Bronchial epithelial cell (primary cell): ENCODE results near the gene PTPRD. TPM values are rescaled to one million over a fixed set of nuclear protein-coding genes. Genes with fewer than 3 reads are reported as not detected.
A peak's percentile ranks its signal among the peaks of the same experiment; 100 is the strongest.

Source experiments
- DNase-seq: peaks from one replicate; pipeline ENCODE4 v3.0.0-alpha.2; 2010; ENCODE audit warnings: low read depth
- FAIRE-seq: peaks from 2 replicates; lab custom pipeline; 2011; peaks lifted over from hg19 to GRCh38; lab: Jason Lieb, UNC
- H3K27me3 ChIP-seq: 2 replicates; pipeline ENCODE4 v1.5.1; 2011; ENCODE audit warnings: low read length; ENCODE audit not compliant: control insufficient read depth, insufficient read depth
- H3K36me3 ChIP-seq: 2 replicates; pipeline ENCODE4 v1.5.1; 2011; ENCODE audit warnings: low read length; ENCODE audit not compliant: control insufficient read depth, insufficient read depth
- H3K4me3 ChIP-seq: 2 replicates; pipeline ENCODE4 v1.5.1; 2011; ENCODE audit warnings: mild to moderate bottlenecking, low read depth, low read length, control low read depth
- total RNA-seq: library from RNA; depleted of rRNA; stranded (reverse); fragments of >200 nt; gene quantifications from 2 replicates; pipeline ENCODE4 v1.2.1, GENCODE V29; 2014
- TF ChIP-seq, protein P1 (sequence below): IDR thresholded peaks from 2 replicates; pipeline ENCODE4 v1.5.1; 2011; ENCODE audit warnings: mild to moderate bottlenecking, moderate library complexity, low read length, control low read depth, inconsistent platforms; ENCODE audit not compliant: insufficient read depth, severe bottlenecking

PTPRD gene
- total RNA-seq, 1 donor from 2014 or later: 2.9 TPM

DNA sequence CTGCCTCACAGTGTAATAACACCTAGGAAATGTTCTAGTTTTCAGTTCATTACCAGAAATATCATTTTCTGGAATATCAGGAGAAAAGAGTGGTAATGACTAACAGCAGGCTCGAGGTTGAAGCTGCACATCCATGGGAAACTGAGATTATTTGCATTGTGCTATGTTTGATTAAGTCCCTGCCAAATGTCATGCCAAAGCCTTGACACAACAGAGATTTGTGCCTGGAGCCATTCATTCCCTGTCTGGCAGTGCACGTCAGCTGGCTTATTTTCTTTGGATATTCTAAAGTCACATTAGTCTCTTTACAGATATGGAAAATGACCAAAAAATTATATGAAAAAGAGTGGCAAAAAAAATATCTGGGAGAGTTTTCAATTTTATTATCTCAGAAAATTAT is 848.0 kb downstream of the PTPRD start:
- TF ChIP-seq, protein P1, sequence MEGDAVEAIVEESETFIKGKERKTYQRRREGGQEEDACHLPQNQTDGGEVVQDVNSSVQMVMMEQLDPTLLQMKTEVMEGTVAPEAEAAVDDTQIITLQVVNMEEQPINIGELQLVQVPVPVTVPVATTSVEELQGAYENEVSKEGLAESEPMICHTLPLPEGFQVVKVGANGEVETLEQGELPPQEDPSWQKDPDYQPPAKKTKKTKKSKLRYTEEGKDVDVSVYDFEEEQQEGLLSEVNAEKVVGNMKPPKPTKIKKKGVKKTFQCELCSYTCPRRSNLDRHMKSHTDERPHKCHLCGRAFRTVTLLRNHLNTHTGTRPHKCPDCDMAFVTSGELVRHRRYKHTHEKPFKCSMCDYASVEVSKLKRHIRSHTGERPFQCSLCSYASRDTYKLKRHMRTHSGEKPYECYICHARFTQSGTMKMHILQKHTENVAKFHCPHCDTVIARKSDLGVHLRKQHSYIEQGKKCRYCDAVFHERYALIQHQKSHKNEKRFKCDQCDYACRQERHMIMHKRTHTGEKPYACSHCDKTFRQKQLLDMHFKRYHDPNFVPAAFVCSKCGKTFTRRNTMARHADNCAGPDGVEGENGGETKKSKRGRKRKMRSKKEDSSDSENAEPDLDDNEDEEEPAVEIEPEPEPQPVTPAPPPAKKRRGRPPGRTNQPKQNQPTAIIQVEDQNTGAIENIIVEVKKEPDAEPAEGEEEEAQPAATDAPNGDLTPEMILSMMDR: no peak

DNA sequence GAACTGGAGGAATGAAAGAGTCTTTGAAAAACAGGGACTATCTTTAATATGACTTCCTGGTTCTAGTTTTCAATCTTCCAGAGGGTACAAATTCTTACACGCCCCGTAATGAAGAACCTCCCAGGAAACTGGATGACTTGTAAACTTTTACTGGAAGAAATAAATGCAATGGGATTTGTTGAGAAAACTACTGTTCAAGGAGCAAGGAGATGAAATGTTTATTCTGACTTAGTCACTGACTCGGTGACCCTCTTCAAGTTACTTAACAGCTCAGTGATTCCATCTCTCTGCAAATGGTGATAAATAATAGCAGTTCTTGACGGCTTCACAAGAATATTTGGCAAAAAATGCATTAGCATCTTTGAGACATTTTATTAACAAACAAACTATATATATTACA is 858.6 kb downstream of the PTPRD start:
- DNase-seq: no peak
- Histone ChIP-seq H3K4me3 (no peak overlapping the region), H3K36me3 (no peaks in the 10 kb centered on the region), H3K27me3 (no peaks in the 10 kb centered on the region)
- FAIRE-seq: no peak
- TF ChIP-seq, protein P1: no peak

More for the DNA sequence above, 848.0 kb downstream of the PTPRD start:
- H3K4me3 ChIP-seq: no peak overlapping the region
- peak; percentile 8 for DNase-seq
- no peaks in the 10 kb centered on the region for H3K27me3 ChIP-seq
- FAIRE-seq: no peak
- no peaks in the 10 kb centered on the region for H3K36me3 ChIP-seq

DNA sequence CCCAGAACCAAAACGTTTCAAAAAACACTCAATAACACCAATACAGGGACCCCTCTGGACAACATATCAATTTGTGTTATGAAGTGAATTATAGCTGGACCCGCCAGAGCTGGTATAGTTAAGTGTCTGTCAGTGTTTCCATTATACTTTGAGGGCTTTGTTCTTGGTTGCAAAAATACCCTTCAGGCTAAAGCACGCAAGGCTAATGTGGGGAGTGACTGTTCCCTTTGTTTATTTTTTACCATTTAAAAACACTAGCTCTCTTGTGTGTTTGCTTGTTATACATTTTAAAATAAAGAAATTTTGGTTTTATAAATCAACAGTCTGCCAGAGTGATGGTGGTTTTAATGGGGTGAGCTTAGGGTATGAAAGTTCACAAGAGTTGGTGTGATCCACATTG is 859.5 kb downstream of the PTPRD start:
- H3K36me3 ChIP-seq: no peaks in the 10 kb centered on the region
- DNase-seq (no peak), FAIRE-seq (no peak)
- H3K4me3 ChIP-seq: no peak overlapping the region
- H3K27me3 ChIP-seq: no peaks in the 10 kb centered on the region
- TF ChIP-seq, protein P1: no peak

DNA sequence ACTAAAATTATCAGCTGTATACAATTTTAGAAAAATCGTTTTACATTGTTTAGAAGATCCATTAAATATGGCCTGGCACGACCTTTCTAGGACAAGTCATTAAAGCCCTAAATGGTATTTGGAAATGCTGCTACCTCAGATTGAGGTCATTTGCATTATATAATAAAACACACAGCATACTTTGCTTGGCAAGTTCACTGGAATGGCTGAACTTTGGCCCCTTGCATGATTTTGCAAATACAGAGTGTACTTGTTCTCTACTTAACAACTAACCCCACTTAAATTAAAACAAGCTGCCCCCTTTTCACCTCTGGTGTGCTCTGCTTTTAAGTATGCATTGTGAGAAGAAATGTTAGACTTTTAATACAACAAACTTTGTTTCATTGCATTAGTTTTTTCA is 860.1 kb downstream of the PTPRD start:
- Histone ChIP-seq H3K27me3 (no peaks in the 10 kb centered on the region), H3K4me3 (no peak overlapping the region), H3K36me3 (no peaks in the 10 kb centered on the region)
- DNase-seq (no peak), FAIRE-seq (no peak)
- TF ChIP-seq, protein P1: no peak

DNA sequence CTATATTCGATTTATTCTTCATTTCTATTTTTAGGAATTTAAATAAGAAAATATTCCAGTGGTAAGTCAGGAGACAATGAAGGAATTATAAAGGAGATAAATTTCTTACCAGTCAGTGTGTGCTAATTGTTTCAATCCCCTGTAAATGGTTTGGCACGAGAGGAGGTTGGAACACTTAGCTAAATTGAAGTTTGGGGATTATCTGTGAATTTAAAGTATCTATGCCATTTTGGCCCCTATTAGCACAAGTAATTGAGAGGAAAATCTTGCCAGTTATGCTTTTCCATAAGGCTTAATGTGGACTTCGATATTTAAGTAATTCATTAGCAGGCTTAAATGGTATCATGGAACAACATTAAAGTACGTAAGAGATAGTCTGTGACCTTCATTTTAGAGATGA is 860.8 kb downstream of the PTPRD start:
- no peak for FAIRE-seq
- H3K4me3 ChIP-seq: no peak overlapping the region
- H3K27me3 ChIP-seq: no peaks in the 10 kb centered on the region
- no peaks in the 10 kb centered on the region for H3K36me3 ChIP-seq
- DNase-seq: no peak
- TF ChIP-seq, protein P1: no peak

DNA sequence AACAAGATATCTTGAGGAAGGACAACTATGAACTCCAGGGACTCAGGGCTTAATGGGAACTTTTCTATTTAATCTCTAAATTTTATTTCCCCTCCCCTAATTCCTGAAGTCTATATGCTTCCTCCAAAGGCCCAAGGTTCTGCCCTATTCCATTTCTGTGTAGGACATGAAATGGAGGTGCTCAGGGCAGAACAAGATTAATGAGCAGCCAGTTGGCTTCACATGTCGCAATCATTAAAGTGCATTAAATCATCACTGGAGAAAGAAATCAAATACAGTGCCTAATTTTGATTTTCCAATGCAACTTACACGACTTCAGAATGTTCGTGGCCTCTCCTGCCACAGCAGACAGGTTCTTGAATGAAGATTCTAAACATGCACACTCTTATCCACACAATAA is 862.1 kb downstream of the PTPRD start:
- FAIRE-seq (no peak), DNase-seq (no peak)
- TF ChIP-seq, protein P1: no peak
- Histone ChIP-seq H3K36me3 (no peaks in the 10 kb centered on the region), H3K27me3 (no peaks in the 10 kb centered on the region), H3K4me3 (no peak overlapping the region)
